HepG2 (cell line): ENCODE measurements around the gene ZNF292.

ENCODE experiments used
- MAFK ChIP-seq, 2 experiments: IDR thresholded peaks in 1 of 2; conservative IDR thresholded peaks in 1 of 2; 2 replicates each; pipeline ENCODE4 v1.6.1; 2011; ENCODE audit warnings: improper control_type of control experiment in 2 of 2, low read length in 2 of 2
- ZNF549 ChIP-seq: sonication (generic); formaldehyde crosslinking; IDR thresholded peaks from 2 replicates; pipeline ENCODE4 v1.5.0; 2020; ENCODE audit warnings: missing genetic modification reagents
- TF ChIP-seq, protein P1 (sequence below): sonication (generic); formaldehyde crosslinking; IDR thresholded peaks from 2 replicates; pipeline ENCODE4 v1.5.1; 2020; ENCODE audit warnings: mild to moderate bottlenecking, missing genetic modification reagents, borderline replicate concordance

DNA sequence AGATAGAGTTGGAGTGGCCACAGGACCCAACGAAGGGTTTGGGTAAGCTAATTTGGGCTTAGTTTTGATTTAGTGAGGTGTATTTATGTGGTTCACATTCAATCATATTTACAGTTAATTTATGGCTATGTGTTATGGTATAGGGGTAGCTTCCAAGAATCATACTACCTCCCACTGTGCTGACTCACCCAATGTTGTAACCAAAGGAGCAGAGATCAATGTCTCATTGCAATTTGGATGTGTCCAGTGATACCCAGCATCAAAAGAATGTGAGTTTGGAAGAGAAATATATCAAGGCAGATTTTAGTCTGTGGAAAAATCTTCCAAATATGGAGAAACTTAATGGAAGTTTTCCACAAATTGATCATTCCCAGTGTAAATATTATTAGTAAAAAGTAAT is 141.8 kb downstream of the ZNF292 start:
- TF ChIP-seq MAFK (conservative IDR thresholded peaks at IDR 0.05 in 1 of 2, IDR thresholded peaks at IDR 0.05 in 1 of 2; ENCODE audit: low read length in 2 of 2) (no peak), ZNF549 (no peak)
- TF ChIP-seq, protein P1, sequence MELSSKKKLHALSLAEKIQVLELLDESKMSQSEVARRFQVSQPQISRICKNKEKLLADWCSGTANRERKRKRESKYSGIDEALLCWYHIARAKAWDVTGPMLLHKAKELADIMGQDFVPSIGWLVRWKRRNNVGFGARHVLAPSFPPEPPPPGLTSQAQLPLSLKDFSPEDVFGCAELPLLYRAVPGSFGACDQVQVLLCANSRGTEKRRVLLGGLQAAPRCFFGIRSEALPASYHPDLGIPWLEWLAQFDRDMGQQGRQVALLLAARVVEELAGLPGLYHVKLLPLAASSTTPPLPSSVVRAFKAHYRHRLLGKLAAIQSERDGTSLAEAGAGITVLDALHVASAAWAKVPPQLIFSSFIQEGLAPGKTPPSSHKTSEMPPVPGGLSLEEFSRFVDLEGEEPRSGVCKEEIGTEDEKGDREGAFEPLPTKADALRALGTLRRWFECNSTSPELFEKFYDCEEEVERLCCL = no peak
